Prostate gland (tissue), 2 donors: ENCODE results near the gene LYRM2.

Experiments used
- CTCF ChIP-seq, 4 experiments: fragments of 200-600 bp in 2 of 4; fragments of 450-650 bp in 2 of 4; sonication (generic) in 2 of 4; IDR thresholded peaks; 1 replicate in 3 of 4; 2 replicates in 1 of 4; pipeline ENCODE4 v1.5.1; 2016 to 2019; ENCODE audit warnings: antibody characterized with exemption in 4 of 4, mild to moderate bottlenecking in 2 of 4, moderate library complexity in 2 of 4
- POLR2A ChIP-seq: fragments of 450-650 bp; IDR thresholded peaks from one replicate; pipeline ENCODE4 v1.6.1; 2016; ENCODE audit warnings: antibody characterized with exemption, mild to moderate bottlenecking

- TF ChIP-seq CTCF (IDR thresholded peaks at IDR 0.05) (no peak), POLR2A (no peak)
Measured at GRCh38 chr6:89669002-89669401, 30.5 kb upstream of the LYRM2 start.
